Spinal cord (tissue), 10 donors: Measurements from ENCODE around the gene SPPL2C. TPM values are rescaled to one million over a fixed set of nuclear protein-coding genes. Genes with fewer than 3 reads are reported as not detected.

ENCODE experiments used
- DNase-seq, 6 donors: peaks; one replicate each; pipeline versions ENCODE4 v3.0.0 to v3.0.0-alpha.2; 2013 to 2015; ENCODE audit warnings: low spot score in 6 of 6, low read depth in 4 of 6
- H3K27ac ChIP-seq: one replicate; pipeline ENCODE4 v1.5.1; 2013; ENCODE audit warnings: low read depth, low read length, control low read depth
- H3K27me3 ChIP-seq: one replicate; pipeline ENCODE4 v1.6.1; 2013; ENCODE audit warnings: low read length; ENCODE audit not compliant: control insufficient read depth, insufficient read depth
- H3K36me3 ChIP-seq: one replicate; pipeline ENCODE4 v1.6.1; 2013; ENCODE audit warnings: low read length; ENCODE audit not compliant: control insufficient read depth, insufficient read depth
- H3K4me1 ChIP-seq: one replicate; pipeline ENCODE4 v1.6.1; 2013; ENCODE audit warnings: low read length; ENCODE audit not compliant: control insufficient read depth, insufficient read depth
- H3K4me3 ChIP-seq: one replicate; pipeline ENCODE4 v1.5.1; 2013; ENCODE audit warnings: low read depth, low read length, control low read depth
- H3K9me3 ChIP-seq: one replicate; pipeline ENCODE4 v1.6.1; 2013; ENCODE audit warnings: low read length; ENCODE audit not compliant: control insufficient read depth, insufficient read depth
- WGBS: methylation state at CpG from one replicate; pipeline ENCODE4 v1.1.5; 2013; ENCODE audit warnings: missing lambda C conversion rate; ENCODE audit not compliant: insufficient coverage; 5-methylcytosine and 5-hydroxymethylcytosine counted together
- polyA plus RNA-seq, 2 donors: library from polyadenylated mRNA; unstranded; fragments of 120-200 nt; gene quantifications; one replicate each; pipeline ENCODE4 v1.2.1, GENCODE V29; 2013; ENCODE audit not compliant: insufficient read length in 2 of 2
- total RNA-seq, 2 donors: library from RNA; depleted of rRNA in 1 of 2; stranded (reverse); fragments of 120-200 nt in 1 of 2; fragments of >200 nt in 1 of 2; gene quantifications; one replicate each; pipeline versions ENCODE4 v1.2.3 to v1.2.4, GENCODE V29; 2013 to 2014
- donor health status: healthy.

SPPL2C gene
- total and polyA plus RNA-seq, 4 donors = 0.10 to 0.38 (median 0.19) TPM; not detected in 1

DNA sequence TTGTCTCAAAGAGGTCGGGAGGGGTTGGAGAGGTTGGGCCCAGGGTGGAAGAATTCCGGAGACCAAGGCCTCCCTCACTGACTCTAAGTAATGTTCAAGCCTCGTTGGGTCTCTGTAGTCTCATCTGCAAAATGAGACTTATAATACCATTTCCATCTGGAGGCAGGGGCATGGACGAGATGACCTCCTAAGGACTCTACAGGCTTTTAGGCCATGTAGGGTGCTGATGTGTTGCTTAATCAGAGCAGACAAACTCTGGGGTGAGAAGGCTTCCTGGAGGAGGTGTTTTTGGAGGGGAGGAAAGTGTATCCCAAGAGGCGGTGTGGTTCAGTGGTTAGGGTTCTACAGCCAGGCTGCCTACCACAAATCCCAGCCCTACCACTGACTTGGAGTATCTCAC is 3.1 kb downstream of the SPPL2C start:
- no peak overlapping the region for H3K27ac ChIP-seq
- H3K4me3 ChIP-seq = no peak overlapping the region
- no peaks in the 10 kb centered on the region for H3K9me3 ChIP-seq
- H3K27me3 ChIP-seq = peaks cover 3% of the 10 kb centered on the region
- H3K36me3 ChIP-seq = peaks cover 6% of the 10 kb centered on the region
- H3K4me1 ChIP-seq = peaks cover 12% of the 10 kb centered on the region
- WGBS = no CpG with 5 or more reads among the region's 5 CpGs
- no peak for DNase-seq

DNA sequence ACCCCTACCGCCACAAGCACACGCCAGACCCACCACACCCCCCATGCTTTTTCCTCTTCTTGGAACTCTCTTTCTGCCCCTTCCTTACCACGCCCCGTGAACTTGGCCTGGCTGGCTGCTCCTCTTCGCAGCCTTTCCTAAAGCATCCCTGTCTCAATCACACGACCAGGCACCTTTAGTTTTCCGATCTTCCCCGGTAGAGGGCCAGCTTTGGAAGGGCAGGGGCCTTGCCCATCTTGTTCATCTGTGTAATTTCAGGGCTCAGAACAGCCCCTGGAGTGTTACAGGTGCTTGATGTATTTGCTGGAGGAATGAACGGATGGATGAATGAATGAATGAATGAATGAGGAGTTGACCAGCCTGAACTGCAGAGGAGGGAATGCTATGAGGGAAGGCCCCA is 3.7 kb downstream of the SPPL2C start:
- H3K27ac ChIP-seq = no peak overlapping the region
- no peaks in the 10 kb centered on the region for H3K9me3 ChIP-seq
- 89% methylated on average over 9 of the region's 9 CpGs for WGBS

DNA sequence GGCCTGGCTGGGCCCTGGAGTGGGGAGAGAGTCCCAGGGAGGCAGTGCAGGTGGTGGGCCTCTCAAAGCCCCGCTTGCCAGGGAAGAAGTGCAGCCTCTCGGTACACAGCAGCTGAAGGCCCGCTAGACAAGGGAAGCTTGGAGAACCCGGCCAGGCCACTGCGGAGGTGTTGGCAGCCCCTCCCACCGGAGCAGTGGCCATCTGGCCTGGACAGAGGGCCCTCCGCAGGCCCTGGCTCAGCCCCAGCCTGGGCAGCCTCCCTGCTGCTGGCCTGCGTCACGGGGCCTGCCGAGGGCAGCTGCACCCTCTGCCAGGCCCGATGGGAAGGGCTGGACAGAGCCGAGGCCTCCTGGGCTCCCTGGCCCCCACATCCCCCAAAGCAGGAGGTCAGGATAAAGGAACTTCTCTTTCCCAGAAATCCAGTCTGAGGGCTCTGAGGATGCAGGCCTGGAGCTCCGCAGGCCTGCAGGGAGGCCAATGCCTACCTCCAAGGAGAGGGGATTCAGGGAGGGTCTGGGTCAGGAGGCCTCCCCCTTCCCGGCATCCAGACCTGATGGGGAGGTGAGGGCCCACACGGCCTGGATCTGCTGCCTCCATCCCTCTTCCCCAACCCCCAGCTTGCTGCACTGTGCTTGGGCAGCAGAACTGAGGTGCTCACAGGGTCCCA is 4.3 kb downstream of the SPPL2C start:
- WGBS = 38% methylated on average over 14 of the region's 15 CpGs
- Histone ChIP-seq H3K4me1 (peaks cover 12% of the 10 kb centered on the region), H3K4me3 (no peak overlapping the region), H3K9me3 (no peaks in the 10 kb centered on the region), H3K27ac (no peak overlapping the region), H3K27me3 (peaks cover 3% of the 10 kb centered on the region), H3K36me3 (peaks cover 6% of the 10 kb centered on the region)
- DNase-seq = peak in 1 of 6 donors; percentile 42

More for the DNA sequence above, 3.7 kb downstream of the SPPL2C start:
- Histone ChIP-seq H3K27me3 (peaks cover 3% of the 10 kb centered on the region), H3K36me3 (peaks cover 6% of the 10 kb centered on the region), H3K4me1 (peaks cover 12% of the 10 kb centered on the region), H3K4me3 (no peak overlapping the region)
- DNase-seq = no peak

DNA sequence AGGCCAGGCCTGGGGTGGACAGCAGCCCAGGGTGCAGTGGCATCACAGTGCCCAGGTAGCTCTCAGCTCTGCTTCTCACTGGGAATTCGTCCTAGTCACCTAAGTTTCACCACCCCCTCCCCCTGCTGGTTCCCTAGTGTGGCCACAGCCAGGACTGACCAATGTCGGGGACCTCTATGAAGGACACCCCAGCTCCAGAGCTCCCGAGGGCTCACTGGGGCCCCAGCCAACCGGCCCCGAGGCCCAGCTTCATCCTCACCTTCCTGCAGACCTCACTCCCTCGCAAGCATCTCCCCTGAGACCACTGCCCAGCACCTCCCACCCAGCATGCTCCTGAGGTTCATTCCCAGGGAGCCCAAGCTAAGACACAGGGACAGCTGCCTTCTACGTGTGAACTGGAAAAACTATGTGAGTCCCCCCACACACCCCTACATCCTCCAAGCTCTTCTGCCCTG is 4.9 kb downstream of the SPPL2C start:
- H3K4me1 ChIP-seq = peaks cover 12% of the 10 kb centered on the region
- H3K36me3 ChIP-seq = peaks cover 6% of the 10 kb centered on the region
- no peak overlapping the region for H3K27ac ChIP-seq
- H3K27me3 ChIP-seq = peaks cover 3% of the 10 kb centered on the region
- DNase-seq = no peak
- H3K4me3 ChIP-seq = no peak overlapping the region
- 88% methylated on average over 6 of the region's 7 CpGs for WGBS
- H3K9me3 ChIP-seq = no peaks in the 10 kb centered on the region

DNA sequence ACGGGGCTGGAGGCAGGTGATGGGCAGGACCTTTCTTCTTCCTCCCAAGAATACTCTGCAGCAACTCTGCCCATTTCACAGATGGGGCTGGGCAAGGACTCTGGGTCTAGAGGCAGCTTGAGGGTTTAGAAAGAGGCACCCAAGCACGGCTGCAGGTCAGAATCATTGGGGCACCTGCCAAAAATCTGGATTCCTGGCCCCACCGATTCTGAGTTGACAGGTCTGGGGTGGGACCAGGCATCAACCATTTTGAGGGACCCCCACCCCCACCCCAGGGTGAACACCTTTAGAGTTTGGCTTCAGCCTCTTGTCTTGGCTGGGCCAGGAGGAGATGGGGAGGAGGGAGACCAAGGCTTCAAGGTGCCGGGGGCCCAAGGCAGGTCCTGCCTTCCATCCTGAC is 5.3 kb downstream of the SPPL2C start:
- no peak for DNase-seq
- peaks cover 6% of the 10 kb centered on the region for H3K36me3 ChIP-seq
- peaks cover 3% of the 10 kb centered on the region for H3K27me3 ChIP-seq
- H3K4me1 ChIP-seq = peaks cover 12% of the 10 kb centered on the region
- no peak overlapping the region for H3K27ac ChIP-seq
- H3K9me3 ChIP-seq = no peaks in the 10 kb centered on the region
- 100% methylated on average over 1 of the region's 4 CpGs for WGBS
- H3K4me3 ChIP-seq = no peak overlapping the region

DNA sequence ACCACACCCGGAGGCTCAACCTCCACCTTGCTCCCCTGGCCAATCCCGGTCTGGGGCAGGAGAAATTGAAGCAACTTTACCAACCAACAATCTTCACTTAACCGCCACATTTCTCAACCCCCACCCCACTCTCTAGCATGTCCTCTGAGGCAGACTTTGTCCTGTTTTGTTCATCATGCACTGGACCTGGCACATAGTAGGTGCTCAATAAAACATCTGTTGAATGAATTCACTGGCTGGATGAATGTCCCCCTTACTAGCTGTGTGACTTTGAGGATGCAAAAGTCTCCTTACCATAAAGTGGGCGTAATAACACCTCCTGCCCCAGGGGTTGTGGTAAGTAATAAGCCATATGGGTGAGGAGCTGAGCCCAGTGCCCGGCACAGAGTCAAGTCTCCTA is 5.8 kb downstream of the SPPL2C start:
- Histone ChIP-seq H3K27ac (no peak overlapping the region), H3K27me3 (peaks cover 3% of the 10 kb centered on the region), H3K4me3 (no peak overlapping the region), H3K4me1 (peaks cover 12% of the 10 kb centered on the region), H3K36me3 (peaks cover 6% of the 10 kb centered on the region), H3K9me3 (no peaks in the 10 kb centered on the region)
- 85% methylated on average over 4 of the region's 5 CpGs for WGBS
- no peak for DNase-seq

DNA sequence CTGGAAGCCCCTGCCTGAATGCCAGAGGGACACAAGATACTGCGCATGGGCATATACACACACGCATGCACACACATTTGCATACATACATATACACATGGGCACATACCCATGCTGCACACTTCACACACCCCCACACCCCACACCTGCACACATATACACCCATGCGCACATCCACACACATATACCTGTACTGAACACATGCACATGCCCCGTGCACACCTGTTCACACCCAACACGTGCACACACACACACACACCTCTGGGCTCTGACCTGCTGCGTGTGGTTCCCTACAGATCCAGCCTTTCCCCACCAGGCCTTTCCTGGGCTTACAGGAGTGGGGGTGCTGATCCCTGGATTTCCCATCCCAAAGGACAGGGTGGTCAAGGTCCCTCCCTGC is 6.3 kb downstream of the SPPL2C start:
- no peak for DNase-seq
- Histone ChIP-seq H3K36me3 (peaks cover 6% of the 10 kb centered on the region), H3K4me1 (peaks cover 12% of the 10 kb centered on the region), H3K27me3 (peaks cover 3% of the 10 kb centered on the region), H3K27ac (no peak overlapping the region), H3K9me3 (no peaks in the 10 kb centered on the region), H3K4me3 (no peak overlapping the region)
- WGBS = 86% methylated on average over 5 of the region's 6 CpGs

DNA sequence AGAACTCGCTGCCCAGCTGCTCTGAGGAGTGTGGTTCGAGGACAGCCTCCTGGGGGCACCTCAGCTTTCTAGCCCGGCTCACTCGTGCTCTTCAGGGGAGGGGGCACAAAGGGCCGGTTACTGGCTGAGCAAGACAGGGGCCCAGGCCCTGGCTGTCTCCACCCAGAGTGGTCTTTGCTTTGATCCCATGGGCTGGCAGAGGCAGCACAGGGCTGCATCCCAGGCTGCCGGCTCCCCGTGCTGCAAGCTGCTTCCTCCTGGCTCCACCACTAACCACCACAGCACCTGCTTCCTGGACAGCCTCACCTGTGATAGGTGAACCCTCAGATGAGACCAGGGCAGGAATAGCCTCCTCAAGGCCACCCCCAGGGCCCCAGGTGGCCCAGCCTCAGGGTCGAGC is 6.8 kb downstream of the SPPL2C start:
- Histone ChIP-seq H3K36me3 (peaks cover 6% of the 10 kb centered on the region), H3K4me1 (peaks cover 12% of the 10 kb centered on the region), H3K9me3 (no peaks in the 10 kb centered on the region), H3K27me3 (peaks cover 3% of the 10 kb centered on the region), H3K27ac (no peak overlapping the region), H3K4me3 (no peak overlapping the region)
- 48% methylated on average over 8 of the region's 8 CpGs for WGBS
- DNase-seq = no peak

DNA sequence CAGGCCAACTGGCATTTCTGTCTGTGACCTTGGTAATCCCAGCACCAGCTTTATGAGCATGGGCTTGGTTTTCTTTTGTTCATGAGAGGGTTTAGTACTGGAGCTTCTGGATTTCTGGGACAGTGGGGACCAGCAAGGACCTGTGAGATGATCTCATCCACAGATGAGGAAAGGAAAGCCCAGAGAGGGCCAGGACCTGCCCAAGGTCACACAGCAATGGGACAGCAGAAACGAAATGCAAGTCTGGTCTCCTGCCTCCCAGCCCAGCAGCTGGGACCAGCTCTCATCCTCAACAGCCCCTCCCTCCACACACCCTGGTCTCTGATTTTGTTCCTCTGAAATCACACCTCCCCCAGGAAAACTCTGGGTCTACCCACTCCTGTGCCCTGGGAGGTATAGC is 7.2 kb downstream of the SPPL2C start:
- 86% methylated on average over 1 of the region's 1 CpG for WGBS
- no peak overlapping the region for H3K4me3 ChIP-seq
- DNase-seq = no peak
- H3K4me1 ChIP-seq = peaks cover 12% of the 10 kb centered on the region
- H3K36me3 ChIP-seq = peaks cover 6% of the 10 kb centered on the region
- no peak overlapping the region for H3K27ac ChIP-seq
- H3K27me3 ChIP-seq = peaks cover 3% of the 10 kb centered on the region
- H3K9me3 ChIP-seq = no peaks in the 10 kb centered on the region

DNA sequence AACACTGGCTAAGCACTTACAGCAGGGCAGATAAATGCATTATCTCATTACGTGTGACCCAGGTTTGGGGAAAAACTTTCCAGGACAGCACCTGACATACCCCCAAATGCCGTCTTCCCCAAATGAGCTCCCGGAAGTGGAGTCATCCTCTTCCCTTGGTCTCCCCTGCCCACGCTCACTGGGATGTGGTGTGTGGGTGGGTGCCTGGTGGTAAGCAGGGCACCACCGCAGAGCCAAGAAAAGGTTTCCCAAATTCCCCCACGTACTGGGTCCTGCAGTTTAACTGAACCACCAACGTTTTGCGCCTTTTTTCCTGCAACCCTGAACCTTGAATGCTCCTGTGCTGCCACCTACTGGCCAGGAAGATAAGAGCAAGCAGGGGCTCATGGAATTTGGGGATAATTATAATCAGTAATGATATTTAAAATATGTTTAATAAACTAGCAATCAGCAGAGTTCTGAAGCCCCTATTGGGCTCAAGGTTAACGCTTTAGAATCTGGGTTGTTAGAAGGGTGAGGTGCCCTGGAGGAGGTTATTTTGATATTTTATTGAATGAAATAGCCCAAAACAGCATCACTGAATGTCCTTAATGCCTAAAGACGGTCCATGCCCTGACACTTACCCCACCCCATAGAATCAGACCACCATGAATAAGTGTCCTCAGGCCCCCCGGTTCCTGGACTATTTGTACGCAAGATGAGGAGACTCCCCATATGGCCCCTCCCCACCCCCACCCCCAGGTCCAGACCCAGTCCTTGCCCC is 8.0 kb downstream of the SPPL2C start:
- Histone ChIP-seq H3K4me1 (peaks cover 12% of the 10 kb centered on the region), H3K4me3 (no peak overlapping the region), H3K36me3 (peaks cover 6% of the 10 kb centered on the region), H3K27ac (no peak overlapping the region), H3K27me3 (peaks cover 3% of the 10 kb centered on the region), H3K9me3 (no peaks in the 10 kb centered on the region)
- 33% methylated on average over 1 of the region's 12 CpGs for WGBS
- peak; percentile 26 to 92 (median 50) for DNase-seq
